SH-SY5Y (cell line): ENCODE measurements around the gene EPB41.

Experiments used
- GATA2 ChIP-seq: IDR thresholded peaks from 2 replicates; pipeline ENCODE4 v1.6.1; 2011; ENCODE audit warnings: mild to moderate bottlenecking, low read depth, low read length
- GATA3 ChIP-seq: IDR thresholded peaks from 2 replicates; pipeline ENCODE4 v1.6.1; 2011; ENCODE audit warnings: low read depth, mild to moderate bottlenecking, low read length, moderate library complexity

- TF ChIP-seq GATA2 (no peak), GATA3 (no peak)
Observed at GRCh38 chr1:28933277-28933676, 18.9 kb downstream of the EPB41 start.
